ENCODE measurements around the gene RFNG.
A peak's percentile ranks its signal among the peaks of the same experiment; 100 is the strongest.

Gene RFNG

DNA sequence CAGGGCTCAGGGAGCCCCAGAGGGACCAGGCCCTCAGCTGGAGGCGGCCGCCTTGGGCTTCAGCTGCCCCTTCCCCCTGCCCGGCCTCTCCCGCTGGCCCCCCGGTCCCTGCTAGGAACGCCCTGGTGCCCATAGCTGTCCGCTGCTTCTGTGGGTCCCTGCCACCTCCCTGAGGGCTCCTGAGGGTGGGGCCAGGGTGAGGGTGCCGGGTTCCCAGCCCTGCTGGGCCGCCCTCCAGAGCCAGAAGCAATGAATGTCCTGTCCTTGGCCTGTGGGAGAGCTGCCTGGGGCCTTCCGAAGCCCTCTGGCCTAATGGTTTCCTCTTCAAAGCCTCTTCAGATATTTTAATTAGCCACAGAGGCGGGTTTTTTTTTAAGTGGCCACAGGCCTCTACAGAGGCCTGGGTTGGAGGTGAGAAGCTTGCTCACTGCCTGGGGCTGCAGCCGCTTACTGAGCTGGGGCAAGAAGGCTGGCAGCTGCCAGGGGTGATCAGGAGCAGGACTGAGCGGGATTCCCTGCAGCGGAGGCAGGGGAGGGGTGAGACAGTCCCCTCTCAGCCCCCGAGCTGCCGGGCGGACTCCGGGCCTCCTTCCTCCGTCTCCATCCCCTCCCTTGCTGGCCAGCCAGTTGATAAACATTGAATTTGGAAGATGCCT lies 38.8 kb downstream of the RFNG start:
- DNase-seq = peak; percentile 90

DNA sequence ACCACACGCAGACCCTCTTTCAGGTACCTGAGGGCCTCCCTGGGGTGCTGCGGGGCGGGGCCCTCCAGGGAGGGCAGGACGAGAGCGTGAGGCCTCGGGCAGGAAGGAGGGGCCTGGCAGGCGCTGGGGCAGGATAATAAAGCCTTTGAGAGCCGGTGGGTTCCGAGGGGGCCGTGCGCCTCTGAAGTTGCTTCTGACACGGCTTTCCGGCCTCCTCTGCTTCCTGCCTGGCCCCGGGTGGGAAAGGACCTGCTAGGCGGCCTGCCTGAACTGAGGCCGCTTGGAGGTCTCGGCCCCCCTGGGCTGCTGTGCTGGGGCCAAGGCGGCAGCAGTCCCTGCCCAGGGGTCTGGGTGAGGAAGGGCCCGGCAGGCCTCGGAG lies 39.4 kb downstream of the RFNG start:
- DNase-seq = no peak

DNA sequence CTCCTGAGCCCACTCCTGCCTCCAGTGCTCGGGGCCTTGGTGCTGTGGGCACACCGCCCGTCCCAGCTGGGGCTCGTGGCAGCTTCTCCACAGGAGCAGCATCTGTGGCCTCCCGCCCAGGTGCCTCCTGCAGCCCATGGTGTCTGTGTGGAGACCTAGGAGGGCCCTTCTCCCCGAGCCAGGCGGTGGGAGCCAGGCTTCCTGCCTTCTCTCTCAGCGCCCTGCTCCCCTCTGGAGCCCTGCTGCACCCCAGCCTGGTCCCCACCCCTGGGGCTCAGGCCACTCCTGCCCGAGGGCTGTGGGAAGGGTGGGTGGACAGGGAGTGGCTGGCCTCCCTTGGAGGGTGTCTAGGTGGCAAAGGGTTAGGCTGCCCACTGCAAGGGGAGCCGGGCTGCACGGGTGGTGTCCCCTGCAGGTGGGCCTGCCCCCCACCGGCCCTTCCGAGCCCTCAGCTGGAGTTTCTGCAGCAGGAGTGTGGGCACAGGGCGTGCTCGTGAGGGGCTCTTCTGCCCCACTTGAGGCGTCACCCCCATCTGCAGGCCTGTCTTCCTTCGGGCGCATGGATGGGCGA lies 39.9 kb downstream of the RFNG start:
- no peak for DNase-seq

DNA sequence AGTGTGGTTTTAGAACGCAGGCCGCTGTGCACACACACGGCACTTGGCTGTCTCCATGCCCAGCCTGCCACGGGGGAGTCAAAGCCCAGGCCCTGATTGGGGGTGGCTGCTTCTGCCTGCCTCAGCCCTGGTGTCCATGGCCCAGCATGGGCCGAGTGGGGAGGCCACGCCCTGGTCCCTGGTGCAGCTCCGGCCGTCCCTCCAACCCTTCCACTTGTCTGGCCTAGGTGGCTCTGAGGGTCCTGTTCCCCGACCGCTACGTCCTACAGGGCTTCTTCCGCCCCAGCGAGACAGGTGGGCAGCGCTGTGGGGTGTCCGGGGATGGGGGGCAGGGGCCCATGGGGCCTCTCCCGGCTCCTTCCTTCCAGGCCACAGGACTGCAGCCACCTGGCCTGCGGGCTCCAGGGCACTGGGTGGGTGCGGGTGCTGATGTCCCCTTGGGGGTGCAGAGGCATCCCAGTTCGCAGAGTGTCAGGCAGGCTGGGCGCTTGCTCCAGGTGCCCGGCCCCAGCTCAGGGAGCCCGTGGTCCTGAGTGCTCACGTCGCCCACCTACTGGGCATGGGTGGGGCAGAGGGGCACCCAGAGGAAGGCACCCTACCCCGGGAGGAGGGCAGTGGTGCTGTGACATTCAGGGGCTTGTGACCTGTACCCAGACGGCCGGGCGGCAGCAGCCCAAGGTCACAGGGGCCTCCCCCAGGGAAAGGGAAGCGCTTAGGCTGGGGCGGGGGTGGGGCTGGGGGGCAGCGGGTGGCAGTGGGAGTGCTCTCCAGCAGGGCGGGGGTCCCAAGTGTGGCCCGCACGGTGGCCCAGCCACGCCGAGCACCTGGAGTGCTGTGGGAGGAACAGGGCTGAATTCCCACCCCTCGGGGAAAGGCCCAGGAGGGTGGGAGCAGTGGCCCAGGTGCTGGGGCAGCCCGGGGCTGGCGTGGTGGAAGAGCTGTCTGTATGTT lies 40.8 kb downstream of the RFNG start:
- no peak for DNase-seq

DNA sequence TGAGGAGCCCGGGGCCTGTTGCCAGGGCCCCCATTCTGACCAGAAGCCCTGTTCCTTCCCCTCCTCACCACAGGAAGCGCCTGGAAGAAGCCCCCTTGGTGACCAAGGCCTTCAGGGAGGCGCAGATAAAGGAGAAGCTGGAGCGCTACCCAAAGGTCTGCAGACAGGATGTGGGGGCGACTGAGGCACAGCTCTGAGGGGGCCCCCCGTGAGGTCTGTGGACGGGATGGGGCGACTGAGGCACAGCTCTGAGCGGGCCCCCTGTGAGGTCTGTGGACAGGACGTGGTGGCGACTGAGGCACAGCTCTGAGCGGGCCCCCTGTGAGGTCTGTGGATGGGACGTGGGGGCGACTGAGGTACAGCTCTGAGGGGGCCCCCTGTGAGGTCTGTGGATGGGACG lies 42.2 kb downstream of the RFNG start:
- no peak for DNase-seq

DNA sequence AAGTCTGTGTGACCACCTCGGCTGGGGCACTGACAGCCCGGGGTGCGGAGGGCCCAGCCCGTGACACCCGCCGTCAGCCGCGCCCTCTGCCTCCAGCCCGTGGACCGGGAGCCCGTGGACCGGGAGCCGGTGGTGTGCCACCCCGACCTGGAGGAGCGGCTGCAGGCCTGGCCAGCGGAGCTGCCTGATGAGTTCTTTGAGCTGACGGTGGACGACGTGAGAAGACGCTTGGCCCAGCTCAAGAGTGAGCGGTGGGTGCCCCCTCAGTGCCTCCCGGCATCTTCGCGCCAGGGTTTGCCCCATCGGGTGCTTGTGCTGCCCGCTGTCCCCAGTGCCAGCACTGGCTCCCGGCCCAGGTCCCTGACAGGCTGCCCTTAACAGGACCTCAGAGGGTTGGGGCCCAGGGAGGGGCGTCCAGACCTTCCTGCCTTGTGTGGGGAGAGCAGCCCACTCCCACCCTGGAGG lies 42.6 kb downstream of the RFNG start:
- no peak for DNase-seq

DNA sequence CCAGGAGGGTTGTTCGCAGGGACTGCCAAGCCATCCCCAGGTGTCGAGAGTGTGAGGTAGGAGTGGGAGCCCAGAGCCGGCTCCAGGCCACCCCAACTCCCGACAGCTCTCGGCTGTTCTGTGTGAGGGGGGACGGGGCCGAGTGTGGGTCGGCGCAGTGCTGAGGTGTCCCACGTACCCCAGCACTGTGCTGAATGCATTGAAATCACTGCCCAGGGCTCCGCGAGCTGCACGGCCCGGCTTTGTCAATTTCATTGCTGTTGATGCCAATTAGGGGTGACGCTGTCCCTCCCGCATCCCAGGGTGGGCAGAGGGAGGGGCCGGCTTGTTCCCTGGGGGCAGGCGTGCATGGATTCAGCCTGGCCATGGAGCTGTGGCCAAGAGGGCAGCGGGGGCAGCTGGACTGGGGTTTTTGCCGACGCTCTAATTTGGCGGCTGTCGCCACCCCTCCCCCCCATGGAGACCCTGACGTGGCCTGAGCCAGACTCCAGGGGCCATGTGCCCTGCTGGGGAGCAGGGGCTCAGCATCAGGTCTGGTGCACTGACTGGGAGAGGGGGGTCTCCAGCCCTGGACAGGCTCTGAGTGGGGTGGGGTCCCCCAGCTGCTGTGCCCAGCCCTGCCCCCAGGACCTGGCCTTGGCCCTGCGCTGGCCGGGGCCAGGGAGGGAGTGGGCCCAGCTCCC lies 43.2 kb downstream of the RFNG start:
- DNase-seq = no peak

DNA sequence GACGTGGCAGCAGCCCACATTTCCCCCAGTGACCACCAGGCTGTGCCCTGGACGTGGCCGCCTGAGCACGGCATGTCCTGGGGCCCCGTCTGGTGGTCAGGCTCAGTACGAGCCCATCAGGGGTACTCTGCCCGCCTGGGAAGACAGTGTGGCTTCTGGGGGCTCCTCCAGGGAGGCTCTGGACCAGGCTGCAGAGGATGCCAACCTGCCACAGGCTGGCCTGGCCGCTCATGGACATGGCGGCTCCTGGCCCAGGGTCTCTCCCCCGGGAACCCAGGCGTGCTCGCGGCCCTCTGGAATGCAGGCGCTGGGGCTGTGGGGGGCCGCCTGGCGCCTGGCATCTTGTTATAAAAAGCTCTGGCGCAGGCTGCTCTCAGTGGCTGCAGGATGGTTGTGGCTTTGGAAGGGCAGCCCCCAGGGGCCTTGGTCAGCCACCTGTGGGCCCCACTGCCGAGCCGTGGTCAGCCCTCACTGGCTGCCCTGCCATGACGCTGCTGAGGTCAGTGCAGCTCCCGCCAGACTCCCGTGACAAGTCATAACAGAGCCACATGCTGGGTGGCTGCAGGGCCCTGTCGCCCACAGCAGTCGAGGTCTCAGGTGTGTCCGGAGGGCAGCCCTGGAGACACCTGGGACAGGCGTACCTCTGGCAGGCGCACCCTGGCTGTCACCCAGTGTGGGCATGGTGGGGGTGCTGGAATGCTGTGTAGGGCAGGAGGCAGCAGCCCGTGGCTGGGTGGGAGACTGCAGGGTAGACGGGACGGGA lies 43.9 kb downstream of the RFNG start:
- DNase-seq = no peak

DNA sequence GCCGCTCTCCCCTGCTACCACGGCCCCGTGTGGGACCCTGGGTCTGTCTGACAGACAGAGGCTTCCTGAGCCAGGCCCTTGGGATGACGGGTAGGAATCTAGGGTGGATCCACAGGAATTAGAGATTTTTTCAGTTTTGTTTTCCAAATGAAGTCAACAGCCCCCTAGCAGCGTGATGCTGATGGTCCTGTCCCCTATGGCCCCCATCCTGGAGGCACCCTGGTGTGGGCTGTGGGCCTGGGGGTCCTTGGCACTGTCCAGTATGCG lies 44.5 kb downstream of the RFNG start:
- DNase-seq = no peak

DNA sequence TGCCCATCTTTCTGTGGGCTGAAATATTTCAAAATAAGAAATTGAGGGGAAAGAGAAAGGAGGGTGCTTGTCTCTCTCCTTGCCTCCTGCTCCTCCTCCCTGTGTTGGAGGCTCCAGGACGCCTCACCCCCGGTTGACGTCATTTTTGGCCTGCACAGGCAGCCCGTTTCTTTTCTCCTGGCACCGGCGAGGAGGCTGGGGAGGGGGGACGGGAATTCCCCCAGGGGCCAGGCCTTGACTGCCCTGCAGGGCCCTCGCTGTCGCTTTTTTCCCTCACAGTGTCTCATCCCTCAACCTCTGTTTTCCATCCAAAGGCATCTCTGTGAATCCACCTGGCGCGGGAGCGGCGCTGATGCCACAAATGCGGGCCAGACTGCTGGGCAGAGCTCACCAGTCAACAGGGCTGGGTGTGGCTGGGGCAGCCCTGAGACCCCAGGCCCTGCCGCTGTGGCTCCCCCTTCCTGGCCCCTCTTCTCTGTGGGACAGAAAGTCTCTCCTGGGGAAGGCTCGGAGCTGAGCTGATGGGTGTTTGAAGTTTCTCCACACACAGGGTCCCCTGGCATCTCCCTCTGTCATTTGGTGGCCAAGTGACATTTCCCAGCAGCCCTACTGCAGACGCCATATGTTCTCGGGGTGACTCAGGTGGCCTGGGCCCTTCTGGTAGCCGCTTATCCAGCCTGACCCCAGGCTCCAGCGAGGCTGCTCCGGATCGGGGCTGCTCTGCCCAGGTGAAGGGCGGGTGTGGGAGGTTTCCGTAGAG lies 45.0 kb downstream of the RFNG start:
- DNase-seq = no peak

DNA sequence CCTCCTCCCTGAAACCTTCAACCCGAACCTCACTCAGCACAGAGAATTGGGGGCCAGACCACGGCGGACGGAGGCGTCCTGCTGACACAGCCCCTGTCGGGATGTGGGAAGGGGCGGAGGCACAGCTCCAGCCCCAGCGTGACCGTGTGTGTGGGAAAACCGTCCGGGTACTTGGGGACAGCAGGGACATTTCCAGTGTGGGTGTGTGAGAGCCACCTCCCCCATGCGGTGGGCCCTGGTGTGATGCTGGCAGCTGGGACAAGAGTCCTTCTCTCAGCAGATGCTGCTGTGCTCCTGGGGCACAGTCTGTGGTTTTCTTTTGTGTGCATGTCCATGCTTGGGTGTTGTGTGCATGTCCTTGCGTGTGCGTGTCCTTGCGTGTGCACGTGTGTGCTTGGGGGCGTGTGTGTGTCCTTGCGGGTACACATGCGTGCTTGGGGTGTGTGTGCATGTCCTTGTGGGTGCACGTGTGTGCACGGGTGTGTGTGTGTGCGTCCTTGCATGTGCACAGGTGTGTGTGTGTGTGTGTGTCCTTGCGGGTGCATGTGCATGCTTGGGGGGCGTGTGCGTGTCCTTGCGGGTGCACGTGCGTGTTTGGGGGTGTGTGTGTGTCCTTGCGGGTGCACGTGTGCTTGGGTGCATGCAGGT lies 45.8 kb downstream of the RFNG start:
- DNase-seq = no peak

DNA sequence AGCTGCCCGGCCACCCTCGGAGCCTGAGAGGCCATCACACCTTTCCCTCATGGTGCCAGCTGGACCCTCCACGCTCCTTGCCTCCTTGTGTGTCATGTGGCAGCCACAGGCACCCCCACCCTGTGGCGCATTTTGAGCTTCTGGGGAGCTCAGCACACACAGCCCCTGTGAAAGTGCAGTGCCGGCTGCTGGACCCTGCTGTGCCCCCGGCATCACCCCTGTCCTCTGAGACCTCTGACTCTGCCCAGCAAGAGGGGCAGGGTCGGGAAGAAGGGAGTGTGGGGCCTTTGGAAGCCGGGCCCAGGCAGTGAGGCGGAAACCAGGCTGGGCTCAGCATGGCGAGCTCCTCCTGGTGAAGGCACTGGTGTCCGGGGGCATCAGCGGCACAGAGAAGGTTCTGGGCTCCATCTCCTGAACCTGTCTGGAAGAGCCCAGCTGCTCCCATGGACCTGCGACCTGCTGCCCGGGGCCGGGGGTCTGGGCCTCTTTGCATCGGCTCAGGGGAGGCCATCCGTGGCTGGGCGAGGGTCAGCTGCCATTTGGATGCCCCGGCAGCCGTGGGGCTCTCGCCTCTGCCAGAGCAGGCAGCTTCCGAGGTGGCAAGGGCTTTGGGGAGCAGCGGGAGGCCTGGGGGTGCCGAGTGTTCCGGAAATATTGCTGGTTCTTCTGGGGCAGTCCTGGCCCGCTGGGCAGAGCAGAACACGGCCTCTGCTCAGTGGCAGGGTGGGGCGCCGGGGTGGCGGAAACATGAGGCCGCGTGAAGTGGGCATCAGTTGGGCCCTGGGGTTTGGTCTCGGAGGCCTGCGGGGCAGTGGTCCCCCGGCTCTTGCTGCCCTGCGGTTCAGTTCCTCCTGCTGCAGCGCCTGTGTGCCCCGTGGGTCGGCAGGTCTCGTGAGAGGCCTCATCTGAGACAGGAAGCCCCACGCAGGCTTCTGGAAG lies 46.8 kb downstream of the RFNG start:
- no peak for DNase-seq

DNA sequence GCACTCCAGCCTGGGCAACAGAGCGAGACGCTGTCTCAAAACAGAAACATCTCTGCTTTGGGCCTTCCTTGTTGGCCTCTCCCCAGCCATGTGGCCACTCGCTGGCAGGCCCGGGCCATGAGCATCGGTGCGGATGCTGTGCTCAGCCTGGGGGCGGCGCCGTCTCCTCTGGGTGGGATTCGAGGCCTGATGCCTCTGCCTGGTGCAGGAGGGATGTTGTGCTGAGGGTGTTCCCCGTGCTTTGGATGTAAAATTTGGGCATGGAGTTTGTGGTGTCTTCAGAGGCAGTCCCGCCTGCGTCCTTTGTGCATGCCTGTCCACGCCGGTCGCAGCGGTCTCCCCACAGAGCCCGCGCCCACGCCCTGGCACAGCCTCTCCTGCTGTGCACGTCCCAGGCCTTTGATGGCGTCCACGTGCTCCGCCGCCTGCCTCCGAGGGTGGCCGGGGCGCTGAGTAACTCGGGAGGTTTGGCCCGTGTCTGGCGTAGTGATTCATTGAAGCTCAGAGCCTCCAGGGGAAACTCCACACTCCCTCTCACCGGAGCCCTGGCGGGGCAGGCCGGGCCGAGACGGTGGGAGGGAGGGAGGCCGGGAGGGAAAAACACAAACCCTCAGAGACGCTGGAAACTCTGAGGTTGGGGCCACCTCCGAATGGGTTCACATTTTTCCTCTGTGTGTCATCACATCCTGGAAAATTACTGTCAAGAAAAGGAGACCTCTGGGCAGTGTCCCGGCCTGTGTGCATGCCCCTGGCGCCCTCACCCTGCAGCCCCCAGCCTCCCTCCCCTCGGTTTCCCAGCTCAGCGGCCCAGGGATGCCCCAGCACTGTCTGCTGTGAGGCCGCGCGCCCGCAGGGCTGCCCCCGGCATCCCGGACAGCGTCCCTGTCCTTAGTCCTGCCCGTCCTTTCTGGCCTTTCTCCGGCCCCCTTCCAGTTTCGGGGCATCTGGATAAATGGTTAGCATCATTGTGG lies 47.9 kb downstream of the RFNG start:
- no peak for DNase-seq

DNA sequence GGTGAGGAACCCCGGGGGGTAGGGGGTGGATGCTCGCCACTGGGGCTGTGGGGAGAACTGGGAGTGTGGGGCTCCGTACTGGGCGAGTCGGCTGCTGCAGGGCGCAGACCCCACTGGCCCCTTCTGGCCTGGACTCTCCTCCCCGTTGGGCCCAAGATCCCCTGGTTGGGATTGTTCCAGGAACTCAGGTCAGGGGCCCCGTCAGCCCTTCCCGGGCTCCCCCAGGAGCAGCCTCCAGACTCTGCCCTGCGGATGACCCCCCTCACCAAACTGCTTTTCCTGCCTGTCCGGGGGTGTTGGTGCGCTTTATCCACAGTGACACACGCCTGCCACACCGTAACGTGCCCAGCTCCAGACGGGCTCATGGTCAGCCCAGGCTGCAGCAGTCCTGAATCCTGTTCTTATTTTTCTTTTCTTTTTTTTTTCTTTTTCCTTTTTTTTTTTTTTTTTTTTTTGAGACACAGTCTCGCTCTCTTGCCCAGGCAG lies 50.0 kb downstream of the RFNG start:
- DNase-seq = no peak

DNA sequence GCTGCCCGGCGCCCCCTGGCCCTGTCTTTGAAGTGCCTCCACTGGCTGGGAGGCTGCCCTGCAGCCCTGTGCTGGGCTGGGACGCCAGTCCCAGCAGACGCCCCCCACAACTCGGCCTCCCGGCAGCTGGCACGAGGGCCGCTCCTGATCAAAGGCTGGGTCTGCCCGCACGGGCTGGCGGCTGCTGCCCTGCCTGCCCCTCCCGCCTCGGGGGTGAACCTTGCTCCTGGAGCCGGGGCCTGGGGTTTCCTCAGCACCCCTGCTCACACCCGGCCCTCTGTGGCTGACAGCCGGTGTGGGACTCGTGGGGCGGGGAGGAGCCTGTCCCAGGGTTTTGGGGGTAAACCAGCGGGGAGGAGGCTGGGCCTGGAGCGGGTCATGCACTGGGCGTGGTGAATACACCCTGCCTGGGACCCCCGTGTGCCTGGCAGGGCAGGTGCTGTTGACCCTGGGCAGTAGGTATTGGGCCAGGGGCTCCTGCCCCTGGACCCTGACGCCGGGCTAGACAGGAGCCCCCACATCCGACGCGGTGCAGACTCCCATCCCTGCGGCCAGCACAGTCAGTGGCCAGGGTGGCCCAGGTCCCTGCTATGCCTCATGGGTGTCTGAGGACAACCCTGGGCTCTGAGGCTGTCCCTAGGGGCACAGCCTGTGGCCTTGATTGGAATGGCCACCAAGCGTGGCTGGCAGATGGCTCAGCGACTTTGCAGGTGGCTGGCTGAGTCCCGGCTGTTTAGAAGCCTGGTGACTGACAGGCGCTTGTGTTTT lies 50.6 kb downstream of the RFNG start:
- DNase-seq = no peak

DNA sequence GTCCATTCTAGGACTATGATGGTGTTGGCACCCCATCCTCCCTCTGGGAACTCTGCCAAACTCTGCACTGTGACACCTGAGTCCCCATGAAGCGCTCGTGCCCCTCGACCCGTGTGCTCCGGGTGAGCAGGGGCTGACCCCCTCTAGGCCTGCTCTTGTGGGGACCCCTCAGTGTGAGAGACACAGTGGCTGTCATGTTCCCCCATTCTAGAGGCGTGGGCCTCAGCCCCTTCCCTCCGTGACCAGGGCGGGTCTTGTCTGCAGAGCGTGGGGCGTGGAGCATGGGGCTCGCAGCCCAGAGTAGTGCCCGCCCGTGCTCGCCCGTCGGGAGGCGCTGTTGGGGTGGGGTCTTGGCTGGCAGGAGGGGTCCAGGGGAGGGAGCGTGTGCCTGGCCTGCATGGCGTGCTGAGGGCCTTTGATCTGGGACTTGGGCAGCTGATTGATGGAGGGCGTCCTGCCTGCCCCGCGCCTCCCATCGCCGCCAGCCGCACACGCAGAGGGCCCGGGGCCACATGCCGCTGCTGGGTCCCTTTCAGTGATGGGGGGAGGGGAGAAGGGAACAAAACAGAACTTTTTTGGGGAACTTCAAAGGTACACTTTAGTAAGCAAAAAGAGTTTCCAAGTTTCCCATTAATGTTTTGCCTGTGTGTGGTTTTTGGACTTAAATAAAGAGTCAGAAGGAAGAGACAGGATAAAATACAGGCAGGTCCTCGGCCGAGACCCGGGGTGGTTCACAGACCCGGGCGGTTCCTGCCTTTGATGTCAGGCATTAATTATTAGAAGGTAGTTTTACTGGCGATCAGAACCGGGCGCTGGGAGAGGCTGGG lies 51.4 kb downstream of the RFNG start:
- no peak for DNase-seq

DNA sequence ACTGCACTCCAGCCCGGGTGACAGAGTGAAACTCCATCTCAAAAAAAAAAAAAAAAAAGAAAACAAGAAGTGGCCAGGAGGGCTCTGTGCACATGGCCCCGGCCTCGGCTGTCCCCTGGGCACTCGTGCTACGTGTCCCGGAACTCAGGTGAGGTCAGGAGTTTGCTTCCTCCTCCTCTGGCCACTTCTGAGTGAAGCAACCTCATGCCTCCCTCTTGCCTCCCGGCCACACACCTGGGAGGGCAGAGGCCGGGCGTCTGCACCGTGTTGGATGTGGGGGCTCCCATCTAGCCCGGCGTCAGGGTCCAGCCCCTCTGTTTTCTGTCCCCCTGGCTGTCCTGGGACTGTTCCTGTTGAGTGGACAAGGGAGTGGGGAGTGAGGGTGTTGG lies 52.0 kb downstream of the RFNG start:
- no peak for DNase-seq
